ENCODE measurements around the gene RBM20.

RBM20 gene

DNA sequence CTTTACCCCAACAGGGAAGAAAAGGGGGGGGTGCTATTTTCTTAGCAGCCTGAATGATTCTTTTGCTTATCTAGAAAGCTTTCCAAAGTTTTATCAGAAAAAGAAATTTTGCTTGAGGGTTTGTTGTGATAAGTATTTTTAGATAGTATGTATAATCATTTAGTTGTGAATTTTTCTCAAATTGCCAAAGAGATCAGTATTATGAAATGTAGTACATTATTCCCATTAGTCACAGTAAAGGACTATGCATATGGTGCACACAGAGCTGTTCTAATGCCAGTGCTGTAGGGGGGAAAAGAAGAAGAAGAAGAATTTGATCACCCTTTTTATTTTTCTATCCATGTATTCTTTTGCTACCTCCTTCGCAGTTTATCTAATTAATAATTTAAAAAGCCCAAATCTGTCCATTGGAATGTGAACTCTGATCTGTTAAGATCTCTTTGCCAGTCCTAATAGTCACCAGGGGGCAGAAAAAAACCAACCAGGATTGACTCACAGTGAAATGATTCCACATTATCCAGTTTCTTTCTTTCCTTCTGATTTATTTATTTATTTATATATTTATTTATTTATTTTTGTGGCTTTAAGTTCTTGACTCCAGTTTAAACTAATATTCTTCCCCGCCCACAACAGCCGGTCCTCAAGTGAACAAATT, 4.7 kb downstream of the RBM20 start:
- TF ChIP-seq GLIS3 (CRISPR knock-in tag; IDR thresholded peaks at IDR 0.05): no peak
- no peak for TF ChIP-seq ZFP3 (CRISPR knock-in tag; IDR thresholded peaks at IDR 0.05)
- TF ChIP-seq ZNF8 (CRISPR knock-in tag; IDR thresholded peaks at IDR 0.05): no peak
- TF ChIP-seq, protein P1, sequence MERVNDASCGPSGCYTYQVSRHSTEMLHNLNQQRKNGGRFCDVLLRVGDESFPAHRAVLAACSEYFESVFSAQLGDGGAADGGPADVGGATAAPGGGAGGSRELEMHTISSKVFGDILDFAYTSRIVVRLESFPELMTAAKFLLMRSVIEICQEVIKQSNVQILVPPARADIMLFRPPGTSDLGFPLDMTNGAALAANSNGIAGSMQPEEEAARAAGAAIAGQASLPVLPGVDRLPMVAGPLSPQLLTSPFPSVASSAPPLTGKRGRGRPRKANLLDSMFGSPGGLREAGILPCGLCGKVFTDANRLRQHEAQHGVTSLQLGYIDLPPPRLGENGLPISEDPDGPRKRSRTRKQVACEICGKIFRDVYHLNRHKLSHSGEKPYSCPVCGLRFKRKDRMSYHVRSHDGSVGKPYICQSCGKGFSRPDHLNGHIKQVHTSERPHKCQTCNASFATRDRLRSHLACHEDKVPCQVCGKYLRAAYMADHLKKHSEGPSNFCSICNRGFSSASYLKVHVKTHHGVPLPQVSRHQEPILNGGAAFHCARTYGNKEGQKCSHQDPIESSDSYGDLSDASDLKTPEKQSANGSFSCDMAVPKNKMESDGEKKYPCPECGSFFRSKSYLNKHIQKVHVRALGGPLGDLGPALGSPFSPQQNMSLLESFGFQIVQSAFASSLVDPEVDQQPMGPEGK (CRISPR knock-in tag; IDR thresholded peaks at IDR 0.05; ENCODE audit: borderline replicate concordance): no peak
- TF ChIP-seq, protein P2, sequence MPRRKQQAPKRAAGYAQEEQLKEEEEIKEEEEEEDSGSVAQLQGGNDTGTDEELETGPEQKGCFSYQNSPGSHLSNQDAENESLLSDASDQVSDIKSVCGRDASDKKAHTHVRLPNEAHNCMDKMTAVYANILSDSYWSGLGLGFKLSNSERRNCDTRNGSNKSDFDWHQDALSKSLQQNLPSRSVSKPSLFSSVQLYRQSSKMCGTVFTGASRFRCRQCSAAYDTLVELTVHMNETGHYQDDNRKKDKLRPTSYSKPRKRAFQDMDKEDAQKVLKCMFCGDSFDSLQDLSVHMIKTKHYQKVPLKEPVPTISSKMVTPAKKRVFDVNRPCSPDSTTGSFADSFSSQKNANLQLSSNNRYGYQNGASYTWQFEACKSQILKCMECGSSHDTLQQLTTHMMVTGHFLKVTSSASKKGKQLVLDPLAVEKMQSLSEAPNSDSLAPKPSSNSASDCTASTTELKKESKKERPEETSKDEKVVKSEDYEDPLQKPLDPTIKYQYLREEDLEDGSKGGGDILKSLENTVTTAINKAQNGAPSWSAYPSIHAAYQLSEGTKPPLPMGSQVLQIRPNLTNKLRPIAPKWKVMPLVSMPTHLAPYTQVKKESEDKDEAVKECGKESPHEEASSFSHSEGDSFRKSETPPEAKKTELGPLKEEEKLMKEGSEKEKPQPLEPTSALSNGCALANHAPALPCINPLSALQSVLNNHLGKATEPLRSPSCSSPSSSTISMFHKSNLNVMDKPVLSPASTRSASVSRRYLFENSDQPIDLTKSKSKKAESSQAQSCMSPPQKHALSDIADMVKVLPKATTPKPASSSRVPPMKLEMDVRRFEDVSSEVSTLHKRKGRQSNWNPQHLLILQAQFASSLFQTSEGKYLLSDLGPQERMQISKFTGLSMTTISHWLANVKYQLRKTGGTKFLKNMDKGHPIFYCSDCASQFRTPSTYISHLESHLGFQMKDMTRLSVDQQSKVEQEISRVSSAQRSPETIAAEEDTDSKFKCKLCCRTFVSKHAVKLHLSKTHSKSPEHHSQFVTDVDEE (CRISPR knock-in tag; IDR thresholded peaks at IDR 0.05): no peak
- no peak for TF ChIP-seq TOX (CRISPR knock-in tag; IDR thresholded peaks at IDR 0.05; ENCODE audit: borderline replicate concordance)
- TF ChIP-seq SNAI2 (CRISPR knock-in tag; IDR thresholded peaks at IDR 0.05): no peak
- TF ChIP-seq ISL1 (CRISPR knock-in tag; IDR thresholded peaks at IDR 0.05): no peak
- no peak for TF ChIP-seq ZFP30 (CRISPR knock-in tag; IDR thresholded peaks at IDR 0.05)
- TF ChIP-seq ARNTL (CRISPR knock-in tag; IDR thresholded peaks at IDR 0.05; ENCODE audit: borderline replicate concordance, low read depth): no peak
- TF ChIP-seq ZNF70 (CRISPR knock-in tag; IDR thresholded peaks at IDR 0.05): no peak
- no peak for TF ChIP-seq ESRRG (CRISPR knock-in tag; IDR thresholded peaks at IDR 0.05)
- no peak for TF ChIP-seq TCF4 (CRISPR knock-in tag; IDR thresholded peaks at IDR 0.05; ENCODE audit: borderline replicate concordance)
- TF ChIP-seq BACH2 (CRISPR knock-in tag; IDR thresholded peaks at IDR 0.05; ENCODE audit: borderline replicate concordance): no peak
- TF ChIP-seq, protein P3, sequence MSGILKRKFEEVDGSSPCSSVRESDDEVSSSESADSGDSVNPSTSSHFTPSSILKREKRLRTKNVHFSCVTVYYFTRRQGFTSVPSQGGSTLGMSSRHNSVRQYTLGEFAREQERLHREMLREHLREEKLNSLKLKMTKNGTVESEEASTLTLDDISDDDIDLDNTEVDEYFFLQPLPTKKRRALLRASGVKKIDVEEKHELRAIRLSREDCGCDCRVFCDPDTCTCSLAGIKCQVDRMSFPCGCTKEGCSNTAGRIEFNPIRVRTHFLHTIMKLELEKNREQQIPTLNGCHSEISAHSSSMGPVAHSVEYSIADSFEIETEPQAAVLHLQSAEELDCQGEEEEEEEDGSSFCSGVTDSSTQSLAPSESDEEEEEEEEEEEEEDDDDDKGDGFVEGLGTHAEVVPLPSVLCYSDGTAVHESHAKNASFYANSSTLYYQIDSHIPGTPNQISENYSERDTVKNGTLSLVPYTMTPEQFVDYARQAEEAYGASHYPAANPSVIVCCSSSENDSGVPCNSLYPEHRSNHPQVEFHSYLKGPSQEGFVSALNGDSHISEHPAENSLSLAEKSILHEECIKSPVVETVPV (CRISPR knock-in tag; IDR thresholded peaks at IDR 0.05): no peak
- no peak for TF ChIP-seq OSR1 (CRISPR knock-in tag; IDR thresholded peaks at IDR 0.05)
- no peak for TF ChIP-seq CSDC2 (CRISPR knock-in tag; IDR thresholded peaks at IDR 0.05)
- no peak for TF ChIP-seq RARB (CRISPR knock-in tag; IDR thresholded peaks at IDR 0.05)
- TF ChIP-seq ZNF565 (CRISPR knock-in tag; conservative IDR thresholded peaks at IDR 0.05; ENCODE audit: low read depth): no peak
- TF ChIP-seq ZC3H10 (CRISPR knock-in tag; IDR thresholded peaks at IDR 0.05): no peak

DNA sequence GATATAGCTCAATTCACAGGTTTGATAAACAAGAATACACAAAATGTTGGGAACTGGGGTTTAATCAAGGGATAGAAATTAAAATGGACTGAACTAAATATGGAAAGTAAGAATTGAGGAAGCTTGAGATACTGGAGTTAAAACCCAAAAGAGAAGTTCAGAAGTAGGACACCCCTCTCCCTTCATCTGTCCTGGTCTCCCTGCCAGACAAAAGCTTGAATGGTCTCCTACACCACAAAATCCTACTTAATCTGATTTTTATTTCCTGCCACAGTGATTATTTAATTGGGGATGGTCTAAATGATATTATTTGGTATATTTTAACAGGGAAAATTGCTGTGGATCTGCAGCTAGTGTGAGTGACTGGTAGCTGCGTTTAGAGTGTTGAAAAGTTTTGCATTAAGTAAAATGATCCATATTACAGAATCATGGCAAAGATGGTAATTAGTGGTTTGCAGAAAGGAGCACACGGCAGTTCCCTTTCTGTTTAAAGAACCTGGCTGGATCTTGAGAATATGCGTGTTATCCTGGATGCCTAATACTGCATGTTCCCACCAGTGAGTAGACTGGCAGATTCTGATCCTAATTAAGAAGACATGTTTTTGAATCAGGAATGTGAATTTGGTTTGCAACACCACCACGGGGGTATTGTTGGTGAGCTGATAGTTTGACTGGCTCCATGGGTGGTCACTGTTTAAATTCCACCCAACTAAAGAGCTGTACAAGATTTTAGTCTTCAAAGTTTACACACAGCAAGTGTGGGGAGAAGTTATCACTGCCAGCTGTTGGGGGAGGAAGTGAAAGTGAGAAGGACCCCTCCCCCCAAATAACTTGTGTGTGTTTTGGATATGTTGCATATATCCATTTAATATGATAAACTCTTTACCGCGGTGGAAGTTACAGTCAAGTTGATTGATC, 5.5 kb downstream of the RBM20 start:
- ATAC-seq: no peak
- no peak for TF ChIP-seq ESRRG (CRISPR knock-in tag; IDR thresholded peaks at IDR 0.05)
- TF ChIP-seq ZNF70 (CRISPR knock-in tag; IDR thresholded peaks at IDR 0.05): no peak
- no peak for TF ChIP-seq TOX (CRISPR knock-in tag; IDR thresholded peaks at IDR 0.05; ENCODE audit: borderline replicate concordance)
- no peak for TF ChIP-seq BACH2 (CRISPR knock-in tag; IDR thresholded peaks at IDR 0.05; ENCODE audit: borderline replicate concordance)
- no peak for TF ChIP-seq ZNF8 (CRISPR knock-in tag; IDR thresholded peaks at IDR 0.05)
- no peak for TF ChIP-seq ZC3H10 (CRISPR knock-in tag; IDR thresholded peaks at IDR 0.05)
- TF ChIP-seq TCF4 (CRISPR knock-in tag; IDR thresholded peaks at IDR 0.05; ENCODE audit: borderline replicate concordance): no peak
- TF ChIP-seq PPARA (CRISPR knock-in tag; IDR thresholded peaks at IDR 0.05; ENCODE audit: borderline replicate concordance): no peak
- TF ChIP-seq, protein P1 (CRISPR knock-in tag; IDR thresholded peaks at IDR 0.05; ENCODE audit: borderline replicate concordance): no peak
- no peak for TF ChIP-seq GLIS3 (CRISPR knock-in tag; IDR thresholded peaks at IDR 0.05)
- no peak for TF ChIP-seq RARB (CRISPR knock-in tag; IDR thresholded peaks at IDR 0.05)
- no peak for TF ChIP-seq ZFP30 (CRISPR knock-in tag; IDR thresholded peaks at IDR 0.05)

More for the DNA sequence above, 4.7 kb downstream of the RBM20 start:
- ATAC-seq: no peak

Data from SK-N-SH treated with all-trans-retinoic acid at 6 μM for 48 hours (cell line).